ENCODE data around the gene EEF2. TPM values are rescaled to one million over a fixed set of nuclear protein-coding genes. Genes with fewer than 3 reads are reported as not detected.

Gene EEF2
- polyA plus RNA-seq, 4 donors = 1,542 to 1,906 (median 1,629) TPM

GRCh38 chr19:3986260-3987041 is 1.2 kb upstream of the EEF2 start:
- peak in 1 of 4 donors; percentile 59 for DNase-seq (ENCODE audit: low read depth in 4 of 4, low spot score in 3 of 4)

- DNase-seq (ENCODE audit: low read depth in 4 of 4, low spot score in 3 of 4) = no peak
Measured at GRCh38 chr19:3985643-3986259, 488 bp upstream of the EEF2 start.

- DNase-seq (ENCODE audit: low read depth in 4 of 4, low spot score in 3 of 4) = no peak
Measured at GRCh38 chr19:3984584-3984907, 717 bp downstream of the EEF2 start.

GRCh38 chr19:3983936-3984583 is 1.2 kb downstream of the EEF2 start:
- no peak for DNase-seq (ENCODE audit: low read depth in 4 of 4, low spot score in 3 of 4)

GRCh38 chr19:3983542-3983914 is 1.7 kb downstream of the EEF2 start:
- DNase-seq (ENCODE audit: low read depth in 4 of 4, low spot score in 3 of 4) = no peak

- DNase-seq (ENCODE audit: low read depth in 4 of 4, low spot score in 3 of 4) = no peak
Measured at GRCh38 chr19:3982701-3983541, 2.3 kb downstream of the EEF2 start.

GRCh38 chr19:3981736-3982681 is 3.3 kb downstream of the EEF2 start:
- DNase-seq (ENCODE audit: low read depth in 4 of 4, low spot score in 3 of 4) = no peak

- DNase-seq (ENCODE audit: low read depth in 4 of 4, low spot score in 3 of 4) = no peak
Measured at GRCh38 chr19:3981373-3981735, 3.9 kb downstream of the EEF2 start.

GRCh38 chr19:3980353-3981251 is 4.7 kb downstream of the EEF2 start:
- no peak for DNase-seq (ENCODE audit: low read depth in 4 of 4, low spot score in 3 of 4)

- DNase-seq (ENCODE audit: low read depth in 4 of 4, low spot score in 3 of 4) = no peak
Measured at GRCh38 chr19:3979674-3980352, 5.5 kb downstream of the EEF2 start.

- no peak for DNase-seq (ENCODE audit: low read depth in 4 of 4, low spot score in 3 of 4)
Measured at GRCh38 chr19:3979289-3979673, 6.0 kb downstream of the EEF2 start.

- DNase-seq (ENCODE audit: low read depth in 4 of 4, low spot score in 3 of 4) = no peak
Measured at GRCh38 chr19:3978145-3978544, 7.1 kb downstream of the EEF2 start.

GRCh38 chr19:3977242-3978143 is 7.8 kb downstream of the EEF2 start:
- no peak for DNase-seq (ENCODE audit: low read depth in 4 of 4, low spot score in 3 of 4)

- no peak for DNase-seq (ENCODE audit: low read depth in 4 of 4, low spot score in 3 of 4)
Measured at GRCh38 chr19:3976495-3977241, 8.6 kb downstream of the EEF2 start.

- no peak for DNase-seq (ENCODE audit: low read depth in 4 of 4, low spot score in 3 of 4)
Measured at GRCh38 chr19:3975637-3976087, 9.6 kb downstream of the EEF2 start.

- DNase-seq (ENCODE audit: low read depth in 4 of 4, low spot score in 3 of 4) = no peak
Measured at GRCh38 chr19:3975144-3975543, 10.1 kb downstream of the EEF2 start.

All from right renal pelvis (tissue), 4 donors.